Measurements from ENCODE around the gene NANS.
"Not testable (repeated sequence)": the region's sequence is repeated elsewhere in the genome, so short reads cannot be mapped to it uniquely, and the experiment has no call there.

The NANS gene

GRCh38 chr9:98104445-98104881, 47.9 kb downstream of the NANS start:
- Histone ChIP-seq H3K4me1 (ENCODE audit: control insufficient read depth, insufficient read depth, low read length) (no peaks in the 10 kb centered on the region), H3K4me3 (ENCODE audit: low read length) (no peak overlapping the region)

GRCh38 chr9:98105006-98105405, 48.5 kb downstream of the NANS start:
- Histone ChIP-seq H3K9me3 (replicated peaks; ENCODE audit: low read length) (no peaks in the 10 kb centered on the region), H3K4me3 (ENCODE audit: low read length) (no peak overlapping the region), H3K27me3 (ENCODE audit: control insufficient read depth, insufficient read depth, low read length) (no peaks in the 10 kb centered on the region), H3K36me3 (ENCODE audit: insufficient read depth, low read length) (peaks cover 4% of the 10 kb centered on the region), H3K4me2 (ENCODE audit: low read length) (no peak overlapping the region), H3K9ac (ENCODE audit: low read depth, low read length) (no peak overlapping the region), H3K4me1 (ENCODE audit: control insufficient read depth, insufficient read depth, low read length) (no peaks in the 10 kb centered on the region)

More at GRCh38 chr9:98104445-98104881, 47.9 kb downstream of the NANS start:
- H3K4me2 ChIP-seq (ENCODE audit: low read length): no peak overlapping the region
- H3K9ac ChIP-seq (ENCODE audit: low read depth, low read length): no peak overlapping the region
- peaks cover 4% of the 10 kb centered on the region for H3K36me3 ChIP-seq (ENCODE audit: insufficient read depth, low read length)
- no peaks in the 10 kb centered on the region for H3K9me3 ChIP-seq (replicated peaks; ENCODE audit: low read length)
- H3K27me3 ChIP-seq (ENCODE audit: control insufficient read depth, insufficient read depth, low read length): no peaks in the 10 kb centered on the region

GRCh38 chr9:98107926-98108325, 51.4 kb downstream of the NANS start:
- Histone ChIP-seq H3K4me3 (ENCODE audit: low read length) (no peak overlapping the region), H3K9ac (ENCODE audit: low read depth, low read length) (no peak overlapping the region), H3K4me1 (ENCODE audit: control insufficient read depth, insufficient read depth, low read length) (no peaks in the 10 kb centered on the region)

GRCh38 chr9:98108531-98109031, 52.0 kb downstream of the NANS start:
- Histone ChIP-seq H3K27me3 (ENCODE audit: control insufficient read depth, insufficient read depth, low read length) (no peaks in the 10 kb centered on the region), H3K4me3 (ENCODE audit: low read length) (no peak overlapping the region), H3K4me1 (ENCODE audit: control insufficient read depth, insufficient read depth, low read length) (no peaks in the 10 kb centered on the region), H3K36me3 (ENCODE audit: insufficient read depth, low read length) (peaks cover 4% of the 10 kb centered on the region), H3K9ac (ENCODE audit: low read depth, low read length) (no peak overlapping the region), H3K9me3 (replicated peaks; ENCODE audit: low read length) (no peaks in the 10 kb centered on the region), H3K4me2 (ENCODE audit: low read length) (no peak overlapping the region)

More at GRCh38 chr9:98107926-98108325, 51.4 kb downstream of the NANS start:
- no peaks in the 10 kb centered on the region for H3K9me3 ChIP-seq (replicated peaks; ENCODE audit: low read length)
- no peak overlapping the region for H3K4me2 ChIP-seq (ENCODE audit: low read length)
- H3K36me3 ChIP-seq (ENCODE audit: insufficient read depth, low read length): peaks cover 4% of the 10 kb centered on the region
- H3K27me3 ChIP-seq (ENCODE audit: control insufficient read depth, insufficient read depth, low read length): no peaks in the 10 kb centered on the region

GRCh38 chr9:98109052-98109451, 52.5 kb downstream of the NANS start:
- no peaks in the 10 kb centered on the region for H3K9me3 ChIP-seq (replicated peaks; ENCODE audit: low read length)
- H3K4me2 ChIP-seq (ENCODE audit: low read length): no peak overlapping the region
- no peak overlapping the region for H3K9ac ChIP-seq (ENCODE audit: low read depth, low read length)
- H3K27me3 ChIP-seq (ENCODE audit: control insufficient read depth, insufficient read depth, low read length): no peaks in the 10 kb centered on the region
- H3K36me3 ChIP-seq (ENCODE audit: insufficient read depth, low read length): peaks cover 4% of the 10 kb centered on the region
- no peak overlapping the region for H3K4me3 ChIP-seq (ENCODE audit: low read length)
- no peaks in the 10 kb centered on the region for H3K4me1 ChIP-seq (ENCODE audit: control insufficient read depth, insufficient read depth, low read length)

- not testable (repeated sequence) for H3K9me3 ChIP-seq (replicated peaks; ENCODE audit: low read length); H3K36me3 ChIP-seq (ENCODE audit: insufficient read depth, low read length); H3K4me3 ChIP-seq (ENCODE audit: low read length); H3K27me3 ChIP-seq (ENCODE audit: control insufficient read depth, insufficient read depth, low read length); H3K4me2 ChIP-seq (ENCODE audit: low read length); H3K4me1 ChIP-seq (ENCODE audit: control insufficient read depth, insufficient read depth, low read length); H3K9ac ChIP-seq (ENCODE audit: low read depth, low read length)
These were observed 60.6 kb downstream of the NANS start for GRCh38 chr9:98117097-98117496.

GRCh38 chr9:98117984-98118639, 61.6 kb downstream of the NANS start:
- no peaks in the 10 kb centered on the region for H3K9me3 ChIP-seq (replicated peaks; ENCODE audit: low read length)
- H3K36me3 ChIP-seq (ENCODE audit: insufficient read depth, low read length): no peaks in the 10 kb centered on the region
- H3K27me3 ChIP-seq (ENCODE audit: control insufficient read depth, insufficient read depth, low read length): no peaks in the 10 kb centered on the region
- H3K9ac ChIP-seq (ENCODE audit: low read depth, low read length): peak overlapping the region; percentile 71
- H3K4me2 ChIP-seq (ENCODE audit: low read length): peak overlapping the region; percentile 81
- peaks cover 4% of the 10 kb centered on the region for H3K4me1 ChIP-seq (ENCODE audit: control insufficient read depth, insufficient read depth, low read length)
- H3K4me3 ChIP-seq (ENCODE audit: low read length): peak overlapping the region; percentile 83

- H3K9me3 ChIP-seq (replicated peaks; ENCODE audit: low read length): no peaks in the 10 kb centered on the region
- peak within 1 kb of the TSS; percentile 71 for H3K9ac ChIP-seq (ENCODE audit: low read depth, low read length)
- H3K4me3 ChIP-seq (ENCODE audit: low read length): peak within 1 kb of the TSS; percentile 83
- H3K36me3 ChIP-seq (ENCODE audit: insufficient read depth, low read length): no peaks in the 10 kb centered on the region
- H3K4me2 ChIP-seq (ENCODE audit: low read length): peak within 1 kb of the TSS; percentile 81
- no peaks in the 10 kb centered on the region for H3K27me3 ChIP-seq (ENCODE audit: control insufficient read depth, insufficient read depth, low read length)
- H3K4me1 ChIP-seq (ENCODE audit: control insufficient read depth, insufficient read depth, low read length): peaks cover 4% of the 10 kb centered on the region
These were observed 62.4 kb downstream of the NANS start, which contains the start of gene TRIM14 for GRCh38 chr9:98118640-98119601. Gene TRIM14 (minus strand): TSS chr9:98119222. CDS start chr9:98119188, 34 bp downstream.

- Histone ChIP-seq H3K4me3 (ENCODE audit: low read length) (no peak overlapping the region), H3K4me1 (ENCODE audit: control insufficient read depth, insufficient read depth, low read length) (peaks cover 4% of the 10 kb centered on the region), H3K9me3 (replicated peaks; ENCODE audit: low read length) (no peaks in the 10 kb centered on the region), H3K36me3 (ENCODE audit: insufficient read depth, low read length) (no peaks in the 10 kb centered on the region), H3K27me3 (ENCODE audit: control insufficient read depth, insufficient read depth, low read length) (no peaks in the 10 kb centered on the region), H3K4me2 (ENCODE audit: low read length) (no peak overlapping the region), H3K9ac (ENCODE audit: low read depth, low read length) (no peak overlapping the region)
These were observed 63.9 kb downstream of the NANS start for GRCh38 chr9:98120476-98120875.

GRCh38 chr9:98121058-98121457, 64.5 kb downstream of the NANS start:
- Histone ChIP-seq H3K36me3 (ENCODE audit: insufficient read depth, low read length) (no peaks in the 10 kb centered on the region), H3K4me1 (ENCODE audit: control insufficient read depth, insufficient read depth, low read length) (peaks cover 4% of the 10 kb centered on the region), H3K4me2 (ENCODE audit: low read length) (no peak overlapping the region), H3K9me3 (replicated peaks; ENCODE audit: low read length) (no peaks in the 10 kb centered on the region), H3K27me3 (ENCODE audit: control insufficient read depth, insufficient read depth, low read length) (no peaks in the 10 kb centered on the region), H3K4me3 (ENCODE audit: low read length) (no peak overlapping the region), H3K9ac (ENCODE audit: low read depth, low read length) (no peak overlapping the region)

- not testable (repeated sequence) for H3K27me3 ChIP-seq (ENCODE audit: control insufficient read depth, insufficient read depth, low read length)
These were observed 67.6 kb downstream of the NANS start for GRCh38 chr9:98124091-98124490.

More at GRCh38 chr9:98124091-98124490, 67.6 kb downstream of the NANS start:
- not testable (repeated sequence) for H3K4me2 ChIP-seq (ENCODE audit: low read length); H3K9me3 ChIP-seq (replicated peaks; ENCODE audit: low read length); H3K36me3 ChIP-seq (ENCODE audit: insufficient read depth, low read length); H3K4me3 ChIP-seq (ENCODE audit: low read length); H3K4me1 ChIP-seq (ENCODE audit: control insufficient read depth, insufficient read depth, low read length); H3K9ac ChIP-seq (ENCODE audit: low read depth, low read length)

Data from skeletal muscle satellite cell (primary cell).